ENCODE data around the gene SUCO. TPM values are rescaled to one million over a fixed set of nuclear protein-coding genes. Genes with fewer than 3 reads are reported as not detected.
A peak's percentile ranks its signal among the peaks of the same experiment; 100 is the strongest.

The SUCO gene
- polyA plus RNA-seq, 1 of the 3 experiments (the other 2 are of a cell fraction): 5.4 TPM

DNA sequence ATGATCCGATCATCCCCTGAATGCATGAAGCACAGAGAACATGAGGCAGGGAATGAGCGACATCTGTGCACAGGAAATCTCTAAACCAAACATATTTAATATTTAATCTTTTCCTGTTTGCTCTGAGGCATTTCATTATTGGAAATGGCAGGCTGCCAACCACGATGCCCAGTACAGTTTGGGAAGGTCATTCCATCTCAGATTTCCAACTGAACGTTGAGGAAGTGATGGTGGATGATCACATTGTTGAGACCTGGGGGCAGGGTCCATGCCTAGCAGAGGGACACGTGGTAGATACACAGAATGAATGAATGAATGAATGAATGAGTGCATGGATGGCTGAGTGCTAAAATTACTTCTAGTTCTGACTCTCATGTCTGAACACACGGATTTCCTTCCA, 110.0 kb downstream of the SUCO start:
- Histone ChIP-seq H3K27ac (ENCODE audit: low read depth in 2 of 2, low read length in 1 of 2) (no peak overlapping the region), H3K4me1 (ENCODE audit: control insufficient read depth in 1 of 2, insufficient read depth in 2 of 2, low read depth in 1 of 2, low read length in 1 of 2) (peaks cover 17 to 24% of the 10 kb centered on the region in 2 experiments; a peak in 3 of 4 replicates), H3K9me2 (no peaks in the 10 kb centered on the region), H4K20me1 (ENCODE audit: insufficient read depth) (no peaks in the 10 kb centered on the region), H3K79me2 (ENCODE audit: insufficient read depth) (no peaks in the 10 kb centered on the region), H3K4me3 (ENCODE audit: low read depth in 2 of 2, low read length in 1 of 2) (no peak overlapping the region), H3K36me3 (replicated peaks in 1 of 2; ENCODE audit: control insufficient read depth in 1 of 2, insufficient read depth in 2 of 2, low read length in 1 of 2) (no peaks in the 10 kb centered on the region), H3K4me2 (no peak overlapping the region), H3F3A (replicated peaks; ENCODE audit: insufficient read depth) (peaks cover 24% of the 10 kb centered on the region), H2AFZ (ENCODE audit: low read depth) (no peak overlapping the region), H3K9me3 (no peaks in the 10 kb centered on the region), H3K9ac (no peak overlapping the region), H3K27me3 (ENCODE audit: insufficient read depth) (no peaks in the 10 kb centered on the region)
- CTCF ChIA-PET: no interaction called here
- POLR2A ChIA-PET: no interaction called here
- DNase-seq: no peak
- WGBS (ENCODE audit: low lambda C conversion rate): 39% methylated on average over 6 of the region's 6 CpGs
- TF ChIP-seq CTCF (IDR thresholded peaks at IDR 0.05) (no peak), NFIC (IDR thresholded peaks at IDR 0.05; ENCODE audit: borderline replicate concordance) (peak; percentile 60), RXRA (IDR thresholded peaks at IDR 0.05; ENCODE audit: borderline replicate concordance, low read depth) (no peak), FOXJ3 (CRISPR knock-in tag; IDR thresholded peaks at IDR 0.05) (no peak), FOXM1 (IDR thresholded peaks at IDR 0.05; ENCODE audit: low read depth) (no peak), SMC3 (IDR thresholded peaks at IDR 0.05; ENCODE audit: low read depth, low read length) (no peak), GATA2 (CRISPR knock-in tag; IDR thresholded peaks at IDR 0.05) (no peak), JUND (IDR thresholded peaks at IDR 0.05) (no peak), EP300 (IDR thresholded peaks at IDR 0.05; ENCODE audit: borderline replicate concordance in 1 of 2, low read depth in 1 of 2, low read length in 1 of 2) (no peak), CHD2 (IDR thresholded peaks at IDR 0.05; ENCODE audit: low read length, partially characterized antibody) (no peak), GABPA (IDR thresholded peaks at IDR 0.05; ENCODE audit: low read depth) (no peak), MAX (IDR thresholded peaks at IDR 0.05; ENCODE audit: low read depth) (0 out of 2 replicates have a peak, but pooled peaks have one; percentile 18), ELF1 (IDR thresholded peaks at IDR 0.05) (no peak), MEF2A (IDR thresholded peaks at IDR 0.05; ENCODE audit: borderline replicate concordance, low read depth) (no peak)
- TF ChIP-seq, protein P1, sequence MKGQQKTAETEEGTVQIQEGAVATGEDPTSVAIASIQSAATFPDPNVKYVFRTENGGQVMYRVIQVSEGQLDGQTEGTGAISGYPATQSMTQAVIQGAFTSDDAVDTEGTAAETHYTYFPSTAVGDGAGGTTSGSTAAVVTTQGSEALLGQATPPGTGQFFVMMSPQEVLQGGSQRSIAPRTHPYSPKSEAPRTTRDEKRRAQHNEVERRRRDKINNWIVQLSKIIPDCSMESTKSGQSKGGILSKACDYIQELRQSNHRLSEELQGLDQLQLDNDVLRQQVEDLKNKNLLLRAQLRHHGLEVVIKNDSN (IDR thresholded peaks at IDR 0.05; ENCODE audit: borderline replicate concordance, low read depth): no peak

DNA sequence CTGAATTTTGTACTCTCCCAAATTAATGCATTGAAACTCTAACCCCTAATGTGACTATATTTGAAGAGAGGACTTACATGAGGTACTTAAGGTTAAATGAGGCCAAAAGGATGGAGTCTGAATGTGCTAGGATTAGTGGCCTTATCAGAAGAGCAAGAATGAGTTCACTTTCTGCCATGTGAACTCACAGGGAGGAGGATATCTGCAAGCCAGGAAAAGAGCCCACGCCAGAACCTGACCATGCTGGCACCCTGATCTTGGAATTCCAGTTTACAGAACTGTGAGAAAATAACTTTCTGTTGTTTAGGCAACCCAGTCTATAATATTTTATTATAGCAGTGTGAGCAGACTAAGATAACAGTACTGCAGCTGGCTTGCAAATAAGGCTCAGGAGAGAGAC, 113.7 kb downstream of the SUCO start:
- TF ChIP-seq MAX (IDR thresholded peaks at IDR 0.05; ENCODE audit: low read depth) (no peak), EP300 (IDR thresholded peaks at IDR 0.05; ENCODE audit: borderline replicate concordance in 1 of 2, low read depth in 1 of 2, low read length in 1 of 2) (no peak), RCOR1 (IDR thresholded peaks at IDR 0.05; ENCODE audit: low read length) (no peak), CTCF (IDR thresholded peaks at IDR 0.05) (no peak), YY1 (IDR thresholded peaks at IDR 0.05; ENCODE audit: low read depth) (no peak), FOXJ3 (CRISPR knock-in tag; IDR thresholded peaks at IDR 0.05) (no peak), SMC3 (IDR thresholded peaks at IDR 0.05; ENCODE audit: low read depth, low read length) (no peak)
- TF ChIP-seq, protein P2, sequence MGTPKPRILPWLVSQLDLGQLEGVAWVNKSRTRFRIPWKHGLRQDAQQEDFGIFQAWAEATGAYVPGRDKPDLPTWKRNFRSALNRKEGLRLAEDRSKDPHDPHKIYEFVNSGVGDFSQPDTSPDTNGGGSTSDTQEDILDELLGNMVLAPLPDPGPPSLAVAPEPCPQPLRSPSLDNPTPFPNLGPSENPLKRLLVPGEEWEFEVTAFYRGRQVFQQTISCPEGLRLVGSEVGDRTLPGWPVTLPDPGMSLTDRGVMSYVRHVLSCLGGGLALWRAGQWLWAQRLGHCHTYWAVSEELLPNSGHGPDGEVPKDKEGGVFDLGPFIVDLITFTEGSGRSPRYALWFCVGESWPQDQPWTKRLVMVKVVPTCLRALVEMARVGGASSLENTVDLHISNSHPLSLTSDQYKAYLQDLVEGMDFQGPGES (IDR thresholded peaks at IDR 0.05; ENCODE audit: low read depth, low read length): no peak
- WGBS (ENCODE audit: low lambda C conversion rate): 93% methylated on average over 1 of the region's 1 CpG
- ChIA-PET CTCF (no interaction called here), POLR2A (no interaction called here)
- Histone ChIP-seq H3K9ac (no peak overlapping the region), H3K9me3 (no peaks in the 10 kb centered on the region), H2AFZ (ENCODE audit: low read depth) (no peak overlapping the region), H3K4me1 (ENCODE audit: control insufficient read depth in 1 of 2, insufficient read depth in 2 of 2, low read depth in 1 of 2, low read length in 1 of 2) (peaks cover 5 to 6% of the 10 kb centered on the region in 2 experiments; a peak in 1 of 4 replicates), H3K4me2 (no peak overlapping the region), H3F3A (replicated peaks; ENCODE audit: insufficient read depth) (no peaks in the 10 kb centered on the region), H4K20me1 (ENCODE audit: insufficient read depth) (no peaks in the 10 kb centered on the region), H3K36me3 (replicated peaks in 1 of 2; ENCODE audit: control insufficient read depth in 1 of 2, insufficient read depth in 2 of 2, low read length in 1 of 2) (no peaks in the 10 kb centered on the region), H3K27me3 (ENCODE audit: insufficient read depth) (no peaks in the 10 kb centered on the region), H3K27ac (ENCODE audit: low read depth in 2 of 2, low read length in 1 of 2) (no peak overlapping the region), H3K4me3 (ENCODE audit: low read depth in 2 of 2, low read length in 1 of 2) (no peak overlapping the region), H3K9me2 (no peaks in the 10 kb centered on the region), H3K79me2 (ENCODE audit: insufficient read depth) (no peaks in the 10 kb centered on the region)
- DNase-seq: no peak

All from SK-N-SH (cell line).